ENCODE data around the gene DNAAF5. TPM values are rescaled to one million over a fixed set of nuclear protein-coding genes. Genes with fewer than 3 reads are reported as not detected.
"Not testable (repeated sequence)": the region's sequence is repeated elsewhere in the genome, so short reads cannot be mapped to it uniquely, and the experiment has no call there.

Gene DNAAF5
- polyA plus RNA-seq, 2 donors = 7.8 to 14.6 TPM

- WGBS, 2 donors = 83 to 90% methylated on average over 5 of the region's 5 CpGs
- Histone ChIP-seq H3K4me3 (ENCODE audit: low read depth in 1 of 2, low read length in 2 of 2) (no peak overlapping the region), H3K36me3 (ENCODE audit: control insufficient read depth in 2 of 2, insufficient read depth in 2 of 2, low read length in 1 of 2) (no peaks in the 10 kb centered on the region), H3K27ac (ENCODE audit: low read depth in 2 of 2, low read length in 1 of 2) (no peak overlapping the region), H3K9me3 (ENCODE audit: control insufficient read depth in 2 of 2, insufficient read depth in 1 of 2, low read depth in 1 of 2, low read length in 1 of 2) (no peaks in the 10 kb centered on the region), H3K4me1 (ENCODE audit: control insufficient read depth in 2 of 2, insufficient read depth in 2 of 2, low read length in 1 of 2) (peaks cover 0 to 3% of the 10 kb centered on the region in 2 donors), H3K27me3 (ENCODE audit: control insufficient read depth in 1 of 2, insufficient read depth in 2 of 2, low read length in 2 of 2) (no peaks in the 10 kb centered on the region)
These were observed 67.7 kb downstream of the DNAAF5 start for GRCh38 chr7:794207-794606.

- Histone ChIP-seq H3K4me3 (ENCODE audit: low read depth in 1 of 2, low read length in 2 of 2) (no peak overlapping the region), H3K27me3 (ENCODE audit: control insufficient read depth in 1 of 2, insufficient read depth in 2 of 2, low read length in 2 of 2) (no peaks in the 10 kb centered on the region), H3K27ac (ENCODE audit: low read depth in 2 of 2, low read length in 1 of 2) (no peak overlapping the region), H3K9me3 (ENCODE audit: control insufficient read depth in 2 of 2, insufficient read depth in 1 of 2, low read depth in 1 of 2, low read length in 1 of 2) (no peaks in the 10 kb centered on the region), H3K4me1 (ENCODE audit: control insufficient read depth in 2 of 2, insufficient read depth in 2 of 2, low read length in 1 of 2) (peaks cover 0 to 3% of the 10 kb centered on the region in 2 donors), H3K36me3 (ENCODE audit: control insufficient read depth in 2 of 2, insufficient read depth in 2 of 2, low read length in 1 of 2) (no peaks in the 10 kb centered on the region)
- 87 to 94% methylated on average over 30 to 31 of the region's 31 CpGs for WGBS, 2 donors
These were observed 68.3 kb downstream of the DNAAF5 start for GRCh38 chr7:794671-795329.

GRCh38 chr7:796434-797169 is 70.1 kb downstream of the DNAAF5 start:
- not testable (repeated sequence) for H3K27ac ChIP-seq (ENCODE audit: low read depth in 2 of 2, low read length in 1 of 2); H3K9me3 ChIP-seq (ENCODE audit: control insufficient read depth in 2 of 2, insufficient read depth in 1 of 2, low read depth in 1 of 2, low read length in 1 of 2); H3K4me1 ChIP-seq (ENCODE audit: control insufficient read depth in 2 of 2, insufficient read depth in 2 of 2, low read length in 1 of 2); H3K36me3 ChIP-seq (ENCODE audit: control insufficient read depth in 2 of 2, insufficient read depth in 2 of 2, low read length in 1 of 2); H3K27me3 ChIP-seq (ENCODE audit: control insufficient read depth in 1 of 2, insufficient read depth in 2 of 2, low read length in 2 of 2); H3K4me3 ChIP-seq (ENCODE audit: low read depth in 1 of 2, low read length in 2 of 2)
- 80 to 81% methylated on average over 8 of the region's 10 CpGs for WGBS, 2 donors

GRCh38 chr7:798921-799470 is 72.5 kb downstream of the DNAAF5 start:
- Histone ChIP-seq H3K4me3 (ENCODE audit: low read depth in 1 of 2, low read length in 2 of 2) (no peak overlapping the region), H3K27me3 (ENCODE audit: control insufficient read depth in 1 of 2, insufficient read depth in 2 of 2, low read length in 2 of 2) (no peaks in the 10 kb centered on the region), H3K9me3 (ENCODE audit: control insufficient read depth in 2 of 2, insufficient read depth in 1 of 2, low read depth in 1 of 2, low read length in 1 of 2) (peaks cover 0 to under 1% of the 10 kb centered on the region in 2 donors), H3K36me3 (ENCODE audit: control insufficient read depth in 2 of 2, insufficient read depth in 2 of 2, low read length in 1 of 2) (no peaks in the 10 kb centered on the region), H3K4me1 (ENCODE audit: control insufficient read depth in 2 of 2, insufficient read depth in 2 of 2, low read length in 1 of 2) (peaks cover 7 to 8% of the 10 kb centered on the region in 2 donors), H3K27ac (ENCODE audit: low read depth in 2 of 2, low read length in 1 of 2) (no peak overlapping the region)
- 80 to 95% methylated on average over 12 of the region's 12 CpGs for WGBS, 2 donors

GRCh38 chr7:800692-801091 is 74.2 kb downstream of the DNAAF5 start:
- peak overlapping the region in 1 of 2 donors; percentile 6 for H3K27ac ChIP-seq (ENCODE audit: low read depth in 2 of 2, low read length in 1 of 2)
- H3K4me3 ChIP-seq (ENCODE audit: low read depth in 1 of 2, low read length in 2 of 2) = no peak overlapping the region
- 74 to 79% methylated on average over 7 of the region's 7 CpGs for WGBS, 2 donors
- peaks cover 4 to 8% of the 10 kb centered on the region in 2 donors for H3K4me1 ChIP-seq (ENCODE audit: control insufficient read depth in 2 of 2, insufficient read depth in 2 of 2, low read length in 1 of 2)
- no peaks in the 10 kb centered on the region for H3K36me3 ChIP-seq (ENCODE audit: control insufficient read depth in 2 of 2, insufficient read depth in 2 of 2, low read length in 1 of 2)
- H3K27me3 ChIP-seq (ENCODE audit: control insufficient read depth in 1 of 2, insufficient read depth in 2 of 2, low read length in 2 of 2) = no peaks in the 10 kb centered on the region
- peaks cover 0 to 2% of the 10 kb centered on the region in 2 donors for H3K9me3 ChIP-seq (ENCODE audit: control insufficient read depth in 2 of 2, insufficient read depth in 1 of 2, low read depth in 1 of 2, low read length in 1 of 2)

GRCh38 chr7:801351-801750 is 74.9 kb downstream of the DNAAF5 start:
- peak overlapping the region in 1 of 2 donors; percentile 18 for H3K27ac ChIP-seq (ENCODE audit: low read depth in 2 of 2, low read length in 1 of 2)
- not testable (repeated sequence) for H3K4me3 ChIP-seq (ENCODE audit: low read depth in 1 of 2, low read length in 2 of 2); H3K4me1 ChIP-seq (ENCODE audit: control insufficient read depth in 2 of 2, insufficient read depth in 2 of 2, low read length in 1 of 2); H3K9me3 ChIP-seq (ENCODE audit: control insufficient read depth in 2 of 2, insufficient read depth in 1 of 2, low read depth in 1 of 2, low read length in 1 of 2); H3K36me3 ChIP-seq (ENCODE audit: control insufficient read depth in 2 of 2, insufficient read depth in 2 of 2, low read length in 1 of 2); H3K27me3 ChIP-seq (ENCODE audit: control insufficient read depth in 1 of 2, insufficient read depth in 2 of 2, low read length in 2 of 2)
- 40 to 52% methylated on average over 6 of the region's 6 CpGs for WGBS, 2 donors

- Histone ChIP-seq H3K4me3 (ENCODE audit: low read depth in 1 of 2, low read length in 2 of 2) (peak overlapping the region; percentile 7 to 22), H3K27ac (ENCODE audit: low read depth in 2 of 2, low read length in 1 of 2) (peak overlapping the region; percentile 40 to 61)
- 23 to 24% methylated on average over 14 to 19 of the region's 19 CpGs for WGBS, 2 donors
These were observed 75.5 kb downstream of the DNAAF5 start for GRCh38 chr7:801940-802381.

GRCh38 chr7:802500-803242 is 76.2 kb downstream of the DNAAF5 start:
- peak overlapping the region in 1 of 2 donors; percentile 7 for H3K4me3 ChIP-seq (ENCODE audit: low read depth in 1 of 2, low read length in 2 of 2)
- peaks cover 0 to 2% of the 10 kb centered on the region in 2 donors for H3K9me3 ChIP-seq (ENCODE audit: control insufficient read depth in 2 of 2, insufficient read depth in 1 of 2, low read depth in 1 of 2, low read length in 1 of 2)
- 73 to 76% methylated on average over 18 of the region's 18 CpGs for WGBS, 2 donors
- no peaks in the 10 kb centered on the region for H3K36me3 ChIP-seq (ENCODE audit: control insufficient read depth in 2 of 2, insufficient read depth in 2 of 2, low read length in 1 of 2)
- peaks cover 4 to 8% of the 10 kb centered on the region in 2 donors for H3K4me1 ChIP-seq (ENCODE audit: control insufficient read depth in 2 of 2, insufficient read depth in 2 of 2, low read length in 1 of 2)
- H3K27ac ChIP-seq (ENCODE audit: low read depth in 2 of 2, low read length in 1 of 2) = peak overlapping the region; percentile 40 to 47
- no peaks in the 10 kb centered on the region for H3K27me3 ChIP-seq (ENCODE audit: control insufficient read depth in 1 of 2, insufficient read depth in 2 of 2, low read length in 2 of 2)

More at GRCh38 chr7:801940-802381, 75.5 kb downstream of the DNAAF5 start:
- no peaks in the 10 kb centered on the region for H3K27me3 ChIP-seq (ENCODE audit: control insufficient read depth in 1 of 2, insufficient read depth in 2 of 2, low read length in 2 of 2)
- peaks cover 4 to 8% of the 10 kb centered on the region in 2 donors for H3K4me1 ChIP-seq (ENCODE audit: control insufficient read depth in 2 of 2, insufficient read depth in 2 of 2, low read length in 1 of 2)
- H3K36me3 ChIP-seq (ENCODE audit: control insufficient read depth in 2 of 2, insufficient read depth in 2 of 2, low read length in 1 of 2) = no peaks in the 10 kb centered on the region
- peaks cover 0 to 2% of the 10 kb centered on the region in 2 donors for H3K9me3 ChIP-seq (ENCODE audit: control insufficient read depth in 2 of 2, insufficient read depth in 1 of 2, low read depth in 1 of 2, low read length in 1 of 2)

- Histone ChIP-seq H3K9me3 (ENCODE audit: control insufficient read depth in 2 of 2, insufficient read depth in 1 of 2, low read depth in 1 of 2, low read length in 1 of 2) (peaks cover 0 to 2% of the 10 kb centered on the region in 2 donors), H3K27me3 (ENCODE audit: control insufficient read depth in 1 of 2, insufficient read depth in 2 of 2, low read length in 2 of 2) (no peaks in the 10 kb centered on the region), H3K4me3 (ENCODE audit: low read depth in 1 of 2, low read length in 2 of 2) (no peak overlapping the region), H3K4me1 (ENCODE audit: control insufficient read depth in 2 of 2, insufficient read depth in 2 of 2, low read length in 1 of 2) (peaks cover 4 to 8% of the 10 kb centered on the region in 2 donors), H3K36me3 (ENCODE audit: control insufficient read depth in 2 of 2, insufficient read depth in 2 of 2, low read length in 1 of 2) (no peaks in the 10 kb centered on the region), H3K27ac (ENCODE audit: low read depth in 2 of 2, low read length in 1 of 2) (no peak overlapping the region)
- WGBS, 2 donors = 64 to 72% methylated on average over 10 of the region's 10 CpGs
These were observed 76.7 kb downstream of the DNAAF5 start for GRCh38 chr7:803243-803635.

Measured in esophagus (tissue), 2 donors.